Psoas muscle (tissue), 8 donors: ENCODE data around the gene ZNF600. TPM values are rescaled to one million over a fixed set of nuclear protein-coding genes. Genes with fewer than 3 reads are reported as not detected.
"Not testable (repeated sequence)": the region's sequence is repeated elsewhere in the genome, so short reads cannot be mapped to it uniquely, and the experiment has no call there.

Experiments used
- ATAC-seq, 4 donors: fragments of 200-7000 bp; cut with Tn5 transposase; one replicate each; pipeline ENCODE4 v1.9.1; 2020; ENCODE audit warnings: moderate library complexity in 3 of 4, mild to moderate bottlenecking in 2 of 4
- DNase-seq, 2 donors: peaks; one replicate each; pipeline ENCODE4 v3.0.0-alpha.2; 2020
- H3K27ac ChIP-seq: fragments of 200-600 bp; one replicate; pipeline ENCODE4 v1.8.0; 2022
- H3K27me3 ChIP-seq, 3 donors: fragments of 200-600 bp in 1 of 3; one replicate each; pipeline versions ENCODE4 v1.6.1 to v1.8.0; 2013 to 2022; ENCODE audit warnings: low read length in 2 of 3, mild to moderate bottlenecking in 2 of 3, moderate library complexity in 1 of 3; ENCODE audit not compliant: insufficient read depth in 3 of 3
- H3K36me3 ChIP-seq, 2 donors: fragments of 200-600 bp in 1 of 2; one replicate each; pipeline versions ENCODE4 v1.6.1 to v1.8.0; 2013 to 2022; ENCODE audit warnings: low read depth in 1 of 2, mild to moderate bottlenecking in 1 of 2, moderate library complexity in 1 of 2; ENCODE audit not compliant: insufficient read depth in 1 of 2
- H3K4me1 ChIP-seq: fragments of 200-600 bp; one replicate; pipeline ENCODE4 v1.8.0; 2022
- H3K4me3 ChIP-seq: fragments of 200-600 bp; one replicate; pipeline ENCODE4 v1.8.0; 2022; ENCODE audit warnings: mild to moderate bottlenecking
- H3K9me3 ChIP-seq: fragments of 200-600 bp; one replicate; pipeline ENCODE4 v1.8.0; 2022
- CTCF ChIP-seq: fragments of 200-600 bp; IDR thresholded peaks from one replicate; pipeline ENCODE4 v1.8.0; 2022; ENCODE audit warnings: antibody characterized with exemption
- WGBS, 3 donors: extraction: QIAGEN DNeasy Blood & Tissue Kit; methylation state at CpG; one replicate each; pipeline versions ENCODE4 v1.1.6 to v1.1.7; 2013; 5-methylcytosine and 5-hydroxymethylcytosine counted together
- intact Hi-C, 2 donors: fragments of 100-400 bp; cut with DNase I; formaldehyde crosslinking; loops; one replicate each; pipeline versions ENCODE4 v1.11.0 to v1.14.2; 2022
- polyA plus RNA-seq, 3 donors: library from polyadenylated mRNA; stranded (reverse); fragments of 200-250 nt; gene quantifications; one replicate each; pipeline ENCODE4 v1.2.3, GENCODE V29; 2013
- total RNA-seq, 4 donors: library from RNA; stranded (reverse); fragmentation: NEBNext Ultra II Directional in 2 of 4; extraction: Animal tissue kit (Norgen Biotek cat#: 25700) in 2 of 4; gene quantifications; one replicate each; pipeline versions ENCODE4 v1.2.1 to v1.2.4, GENCODE V29; 2021 to 2023
- donor health status: healthy with polysubstance abuse.
- donor health status: DM: no; HTN: no; CAD: no; lungs with moderate emphysema.
- donor health status: Bipolar disorder and iron deficiency.
- donor health status: healthy.
- donor health status: DM: yes; HTN: yes; CAD: no.
- donor health status: DM: no; HTN: no; CAD: no.
- donor health status: DM: no; HTN: no; CAD: no.
- donor health status: DM: yes; HTN: yes; CAD: no.

Gene ZNF600
- total and polyA plus RNA-seq, 7 donors, result 0.71 to 3.0 (median 1.7) TPM

GRCh38 chr19:52724701-52725514, 61.7 kb downstream of the ZNF600 start:
- TF ChIP-seq CTCF, result no peak
- WGBS, 3 donors, result 89 to 93% (median 91%) methylated on average over 23 of the region's 23 CpGs
- no peak for ATAC-seq
- Histone ChIP-seq H3K36me3 (peaks cover 3 to 55% of the 10 kb centered on the region in 2 donors), H3K4me3 (no peak overlapping the region), H3K9me3 (no peaks in the 10 kb centered on the region), H3K27ac (no peak overlapping the region), H3K27me3 (no peaks in the 10 kb centered on the region), H3K4me1 (no peaks in the 10 kb centered on the region)
- intact Hi-C loops, result no loop called here
- DNase-seq, result no peak

- intact Hi-C loops, H3K9me3 ChIP-seq, H3K27ac ChIP-seq, H3K4me1 ChIP-seq, H3K27me3 ChIP-seq, ATAC-seq, DNase-seq, H3K4me3 ChIP-seq: not testable (repeated sequence)
- 69 to 75% (median 69%) methylated on average over 9 of the region's 9 CpGs for WGBS, 3 donors
- peaks cover 3 to 53% of the 10 kb centered on the region in 2 donors for H3K36me3 ChIP-seq
These were observed 62.5 kb downstream of the ZNF600 start for GRCh38 chr19:52723907-52724598.

GRCh38 chr19:52722062-52723003, 64.3 kb downstream of the ZNF600 start:
- WGBS, 3 donors, result 85 to 93% (median 91%) methylated on average over 7 of the region's 7 CpGs
- H3K36me3 ChIP-seq, result peaks cover 3 to 35% of the 10 kb centered on the region in 2 donors

GRCh38 chr19:52720541-52720940, 66.0 kb downstream of the ZNF600 start:
- H3K27me3 ChIP-seq, DNase-seq, ATAC-seq, H3K27ac ChIP-seq, H3K9me3 ChIP-seq, intact Hi-C loops, H3K4me3 ChIP-seq, H3K4me1 ChIP-seq: not testable (repeated sequence)
- 96 to 97% (median 97%) methylated on average over 21 of the region's 21 CpGs for WGBS, 3 donors
- H3K36me3 ChIP-seq, result peaks cover 3 to 20% of the 10 kb centered on the region in 2 donors

More at GRCh38 chr19:52722062-52723003, 64.3 kb downstream of the ZNF600 start:
- no peak for DNase-seq
- H3K4me3 ChIP-seq, result no peak overlapping the region
- no peak for ATAC-seq
- intact Hi-C loops, result no loop called here
- H3K27ac ChIP-seq, result no peak overlapping the region
- H3K9me3 ChIP-seq, result no peaks in the 10 kb centered on the region
- no peaks in the 10 kb centered on the region for H3K27me3 ChIP-seq
- no peak for TF ChIP-seq CTCF
- no peaks in the 10 kb centered on the region for H3K4me1 ChIP-seq

GRCh38 chr19:52716522-52716921, 70.1 kb downstream of the ZNF600 start:
- Histone ChIP-seq H3K4me1 (no peaks in the 10 kb centered on the region), H3K27me3 (no peaks in the 10 kb centered on the region), H3K27ac (no peak overlapping the region), H3K36me3 (peaks cover 5 to 16% of the 10 kb centered on the region in 2 donors), H3K4me3 (no peak overlapping the region), H3K9me3 (no peaks in the 10 kb centered on the region)
- intact Hi-C loops, result no loop called here
- no peak for TF ChIP-seq CTCF
- DNase-seq, result no peak
- 63 to 89% (median 68%) methylated on average over 1 of the region's 1 CpG for WGBS, 3 donors
- no peak for ATAC-seq

- H3K9me3 ChIP-seq, H3K4me3 ChIP-seq, DNase-seq, ATAC-seq, intact Hi-C loops, H3K4me1 ChIP-seq, H3K27me3 ChIP-seq, H3K27ac ChIP-seq: not testable (repeated sequence)
- peaks cover 5 to 22% of the 10 kb centered on the region in 2 donors for H3K36me3 ChIP-seq
- 47 to 54% (median 51%) methylated on average over 4 of the region's 4 CpGs for WGBS, 3 donors
These were observed 70.7 kb downstream of the ZNF600 start for GRCh38 chr19:52715902-52716301.

GRCh38 chr19:52715330-52715729, 71.3 kb downstream of the ZNF600 start:
- DNase-seq, H3K27ac ChIP-seq, H3K27me3 ChIP-seq, H3K9me3 ChIP-seq, H3K4me1 ChIP-seq, ATAC-seq, H3K4me3 ChIP-seq, intact Hi-C loops: not testable (repeated sequence)
- peaks cover 3 to 28% of the 10 kb centered on the region in 2 donors for H3K36me3 ChIP-seq
- 72 to 83% (median 78%) methylated on average over 5 of the region's 5 CpGs for WGBS, 3 donors
